ENCODE measurements around the gene EDIL3.
A peak's percentile ranks its signal among the peaks of the same experiment; 100 is the strongest.
"Not testable (repeated sequence)": the region's sequence is repeated elsewhere in the genome, so short reads cannot be mapped to it uniquely, and the experiment has no call there.

The EDIL3 gene

GRCh38 chr5:84378961-84379360 is 5.7 kb downstream of the EDIL3 start:
- DNase-seq: no peak

- no peak for DNase-seq
Measured at GRCh38 chr5:84378420-84378819, 6.3 kb downstream of the EDIL3 start.

- no peak for DNase-seq
Measured at GRCh38 chr5:84376346-84376745, 8.3 kb downstream of the EDIL3 start.

- no peak for DNase-seq
Measured at GRCh38 chr5:84374568-84374967, 10.1 kb downstream of the EDIL3 start.

- no peak for DNase-seq
Measured at GRCh38 chr5:84373506-84373905, 11.2 kb downstream of the EDIL3 start.

DNA sequence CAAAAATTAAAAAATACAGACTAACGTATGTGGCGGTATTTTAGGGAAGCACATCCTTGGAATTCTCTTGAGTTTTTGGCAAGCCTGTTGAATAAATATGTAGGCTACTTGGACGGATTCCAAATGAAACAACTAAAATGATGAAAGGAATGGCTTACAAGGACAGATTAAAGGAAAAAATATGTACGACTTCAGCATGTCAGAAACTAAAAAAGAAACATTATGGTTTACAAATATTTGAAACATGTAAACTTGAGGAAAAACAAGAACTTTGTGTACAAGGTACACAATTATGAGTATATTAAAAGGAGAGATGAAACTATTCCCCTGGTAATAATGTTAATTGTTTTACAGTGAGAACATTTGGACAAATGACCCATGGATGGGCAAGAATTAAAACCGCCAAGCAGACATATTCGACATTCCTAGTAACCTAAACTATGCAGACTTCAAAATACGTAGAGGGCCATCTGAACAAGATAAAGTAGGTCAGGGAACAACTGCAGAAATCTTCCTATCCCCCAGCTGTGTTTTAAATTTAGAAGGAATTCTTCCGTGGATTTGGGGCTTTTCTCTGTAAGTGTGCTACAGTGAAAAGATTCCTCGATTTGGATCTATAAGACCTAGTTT is 12.5 kb downstream of the EDIL3 start:
- no peak for DNase-seq

DNA sequence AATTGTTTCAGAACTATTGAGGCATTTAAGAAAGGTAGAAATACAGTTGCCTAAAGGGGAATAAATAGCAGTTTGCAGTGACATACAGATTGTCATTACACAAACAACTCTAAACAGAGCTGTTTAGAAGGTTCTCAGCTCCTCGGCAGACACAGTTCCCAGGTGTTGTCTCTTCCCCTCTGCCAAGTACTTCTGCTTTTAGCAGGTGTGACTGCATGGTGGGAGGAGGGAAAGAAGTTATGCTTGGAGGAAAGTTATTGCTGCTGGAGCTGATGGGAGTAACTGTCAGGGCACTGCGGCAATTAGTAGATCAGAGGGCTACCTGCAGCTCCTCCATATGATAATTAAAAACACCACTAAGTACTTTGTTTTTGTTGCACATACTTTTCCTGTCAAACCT is 14.5 kb downstream of the EDIL3 start:
- no peak for DNase-seq

- DNase-seq: no peak
Measured at GRCh38 chr5:84364043-84364442, 20.6 kb downstream of the EDIL3 start.

- DNase-seq: no peak
Measured at GRCh38 chr5:84362061-84362720, 22.5 kb downstream of the EDIL3 start.

GRCh38 chr5:84361572-84361971 is 23.1 kb downstream of the EDIL3 start:
- no peak for DNase-seq

GRCh38 chr5:84360056-84360455 is 24.6 kb downstream of the EDIL3 start:
- no peak for DNase-seq

- DNase-seq: no peak
Measured at GRCh38 chr5:84354101-84354500, 30.6 kb downstream of the EDIL3 start.

- no peak for DNase-seq
Measured at GRCh38 chr5:84344788-84345187, 39.9 kb downstream of the EDIL3 start.

- DNase-seq: no peak
Measured at GRCh38 chr5:84343171-84343570, 41.5 kb downstream of the EDIL3 start.

- DNase-seq: no peak
Measured at GRCh38 chr5:84332106-84332505, 52.6 kb downstream of the EDIL3 start.

DNA sequence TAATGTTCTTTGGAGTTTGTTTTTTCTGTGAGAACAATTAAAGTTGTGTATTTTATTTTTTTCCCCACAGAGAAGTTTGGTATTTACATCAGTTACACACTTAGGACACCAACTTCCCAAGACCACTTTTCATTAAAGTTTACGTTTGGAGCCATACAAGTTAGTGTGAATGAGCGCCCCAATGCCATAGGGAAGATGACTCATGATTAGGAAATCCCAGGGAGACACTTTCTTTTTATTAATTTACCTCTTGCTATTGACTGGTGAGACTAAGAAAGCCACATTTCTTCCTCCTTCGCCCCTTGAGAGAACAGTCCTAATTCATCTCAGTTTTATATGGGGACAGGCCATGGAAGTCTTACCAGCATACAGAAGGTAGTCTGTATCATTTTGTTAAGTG is 57.1 kb downstream of the EDIL3 start:
- DNase-seq: no peak

GRCh38 chr5:84322646-84323045 is 62.0 kb downstream of the EDIL3 start:
- DNase-seq: no peak

DNA sequence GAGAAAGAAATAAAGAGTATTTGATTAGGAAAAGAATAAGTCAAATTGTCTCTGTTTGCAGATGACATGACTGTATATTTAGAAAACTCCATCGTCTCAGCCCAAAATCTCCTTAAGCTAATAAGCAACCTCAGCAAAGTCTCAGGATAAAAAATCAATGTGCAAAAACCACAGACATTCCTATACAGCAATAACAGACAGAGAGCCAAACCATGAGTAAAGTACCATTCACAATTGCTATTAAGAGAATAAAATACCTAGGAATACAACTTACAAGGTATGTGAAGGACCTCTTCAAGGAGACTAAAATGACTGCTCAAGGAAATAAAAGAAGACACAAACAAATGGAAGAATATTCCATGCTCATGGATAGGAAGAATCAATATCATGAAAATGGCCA is 66.9 kb downstream of the EDIL3 start:
- not testable (repeated sequence) for DNase-seq

GRCh38 chr5:84312280-84312679 is 72.4 kb downstream of the EDIL3 start:
- not testable (repeated sequence) for DNase-seq

GRCh38 chr5:84309850-84310249 is 74.8 kb downstream of the EDIL3 start:
- DNase-seq: not testable (repeated sequence)

GRCh38 chr5:84306601-84307000 is 78.1 kb downstream of the EDIL3 start:
- DNase-seq: no peak

DNA sequence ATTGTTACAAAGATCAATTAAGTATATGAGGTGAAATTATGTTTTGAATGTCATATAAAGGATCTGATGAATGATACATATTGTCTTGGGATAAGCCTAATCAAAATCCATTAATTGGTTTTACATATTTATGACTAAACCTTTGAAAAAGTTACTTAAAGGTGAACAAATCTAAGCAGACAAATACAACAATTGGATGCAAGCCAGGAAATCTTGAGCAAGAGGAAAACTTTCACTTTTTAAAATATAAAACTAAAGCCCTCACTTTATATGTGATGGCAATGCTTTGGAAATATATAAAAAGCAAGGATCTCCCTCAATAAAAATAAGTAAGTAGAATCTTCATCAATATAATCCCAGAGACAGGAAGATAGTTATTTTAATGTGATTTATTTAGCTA is 80.1 kb downstream of the EDIL3 start:
- DNase-seq: no peak

- DNase-seq: no peak
Measured at GRCh38 chr5:84303315-84303714, 81.4 kb downstream of the EDIL3 start.

GRCh38 chr5:84301535-84301934 is 83.1 kb downstream of the EDIL3 start:
- DNase-seq: peak in 1 of 4 experiments; percentile 9

GRCh38 chr5:84299959-84300358 is 84.7 kb downstream of the EDIL3 start:
- DNase-seq: no peak

All from suppressor macrophage (primary cell).